Subcutaneous preadipocyte (primary cell): Measurements from ENCODE around the gene OPN1MW3. TPM values are rescaled to one million over a fixed set of nuclear protein-coding genes. Genes with fewer than 3 reads are reported as not detected.

ENCODE experiments used
- total RNA-seq: library from RNA; depleted of rRNA; stranded (reverse); fragments of >200 nt; gene quantifications from 2 replicates; pipeline ENCODE4 v1.2.3, GENCODE V29; 2012

Gene OPN1MW3
- not detected in 2 replicates for total RNA-seq

GRCh38 chrX:154257282-154257681, at the start of gene OPN1MW3:
Gene OPN1MW3, plus strand, starts transcription at chrX:154257582. Its CDS starts 38 bp downstream, at chrX:154257620.

GRCh38 chrX:154219456-154219855, 37.9 kb upstream of the OPN1MW3 start, which contains the start of gene OPN1MW2:
Gene OPN1MW2, plus strand, starts transcription at chrX:154219756. Its CDS starts 60 bp downstream, at chrX:154219816.

GRCh38 chrX:154294791-154295574, 37.6 kb downstream of the OPN1MW3 start, which contains the start of gene TEX28:
Gene TEX28, minus strand, starts transcription at chrX:154295124. Its CDS starts 3,007 bp downstream, at chrX:154292117.

GRCh38 chrX:154295664-154296310, 38.4 kb downstream of the OPN1MW3 start, which contains the start of gene TKTL1:
Gene TKTL1, plus strand, starts transcription at chrX:154295795. Its CDS starts 65 bp downstream, at chrX:154295860.

Other genes starting within 250 kb of the OPN1MW3 start
- 59.2 and 79.8 TPM in 2 replicates for gene IRAK1, start 237.7 kb upstream of the OPN1MW3 start, total RNA-seq
- gene MECP2, start 159.9 kb upstream of the OPN1MW3 start, total RNA-seq: 18.2 and 18.7 TPM in 2 replicates
- not detected in 2 replicates for gene OPN1LW, start 113.3 kb upstream of the OPN1MW3 start, total RNA-seq
- not detected in 2 replicates for gene OPN1MW, start 75.0 kb upstream of the OPN1MW3 start, total RNA-seq
- gene OPN1MW2, start 37.8 kb upstream of the OPN1MW3 start, total RNA-seq: not detected in 2 replicates
- gene TEX28, start 37.5 kb downstream of the OPN1MW3 start, total RNA-seq: not detected in 2 replicates
- gene TKTL1, start 38.2 kb downstream of the OPN1MW3 start, total RNA-seq: not detected in 2 replicates
- 1,220 and 1,461 TPM in 2 replicates for gene FLNA, start 117.1 kb downstream of the OPN1MW3 start, total RNA-seq
- gene EMD, start 121.7 kb downstream of the OPN1MW3 start, total RNA-seq: 32.7 and 38.5 TPM in 2 replicates
- 1,085 and 1,649 TPM in 2 replicates for gene RPL10, start 140.8 kb downstream of the OPN1MW3 start, total RNA-seq
- gene DNASE1L1, start 151.7 kb downstream of the OPN1MW3 start, total RNA-seq: 18.0 and 28.2 TPM in 2 replicates
- gene TAFAZZIN, start 154.0 kb downstream of the OPN1MW3 start, total RNA-seq: 18.4 and 20.9 TPM in 2 replicates
- 35.6 and 39.3 TPM in 2 replicates for gene ATP6AP1, start 171.1 kb downstream of the OPN1MW3 start, total RNA-seq
- gene GDI1, start 179.6 kb downstream of the OPN1MW3 start, total RNA-seq: 63.2 and 69.0 TPM in 2 replicates
- 34.9 and 35.2 TPM in 2 replicates for gene FAM50A, start 186.6 kb downstream of the OPN1MW3 start, total RNA-seq
- 13.2 and 16.2 TPM in 2 replicates for gene PLXNA3, start 200.7 kb downstream of the OPN1MW3 start, total RNA-seq
- 9.0 and 9.2 TPM in 2 replicates for gene LAGE3, start 221.7 kb downstream of the OPN1MW3 start, total RNA-seq
- 37.5 and 37.7 TPM in 2 replicates for gene UBL4A, start 229.0 kb downstream of the OPN1MW3 start, total RNA-seq
- gene SLC10A3, start 233.0 kb downstream of the OPN1MW3 start, total RNA-seq: 28.0 and 28.7 TPM in 2 replicates